Fibroblast of skin of right biceps (primary cell): ENCODE data around the gene FGL2.
"Not testable (repeated sequence)": the region's sequence is repeated elsewhere in the genome, so short reads cannot be mapped to it uniquely, and the experiment has no call there.

ENCODE experiments used
- DNase-seq: peaks from one replicate; pipeline ENCODE4 v3.0.0-alpha.2; 2013

FGL2 gene

DNA sequence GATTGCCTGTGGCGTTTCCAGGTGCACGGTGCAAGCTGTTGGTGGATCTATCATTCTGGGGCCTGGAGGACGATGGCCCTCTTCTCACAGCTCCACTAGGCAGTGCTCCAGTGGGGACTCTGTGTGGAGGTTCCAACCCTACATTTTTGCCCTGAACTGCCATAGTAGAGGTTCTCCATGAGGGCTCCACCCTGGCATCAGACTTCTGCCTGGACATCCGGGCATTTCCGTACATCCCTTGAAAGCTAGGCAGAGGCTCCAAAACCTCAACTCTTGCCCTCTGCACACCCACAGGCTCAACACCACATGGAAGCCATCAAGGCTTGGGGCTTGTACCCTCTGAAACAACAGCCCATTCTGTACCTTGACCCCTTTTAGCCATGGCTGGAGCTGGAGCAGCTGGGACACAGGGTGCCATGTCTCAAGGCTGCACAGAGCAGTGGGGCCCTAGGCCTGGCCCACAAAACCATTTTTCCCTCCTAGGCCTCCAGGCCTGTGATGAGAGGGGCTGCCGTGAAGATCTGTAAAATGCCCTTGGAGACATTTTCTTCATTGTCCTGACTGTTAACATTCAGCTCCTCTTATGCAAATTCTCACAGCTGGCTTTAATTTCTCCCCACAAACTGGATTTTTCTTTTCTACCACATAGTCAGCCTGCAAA, 10.0 kb upstream of the FGL2 start:
- no peak for DNase-seq

DNA sequence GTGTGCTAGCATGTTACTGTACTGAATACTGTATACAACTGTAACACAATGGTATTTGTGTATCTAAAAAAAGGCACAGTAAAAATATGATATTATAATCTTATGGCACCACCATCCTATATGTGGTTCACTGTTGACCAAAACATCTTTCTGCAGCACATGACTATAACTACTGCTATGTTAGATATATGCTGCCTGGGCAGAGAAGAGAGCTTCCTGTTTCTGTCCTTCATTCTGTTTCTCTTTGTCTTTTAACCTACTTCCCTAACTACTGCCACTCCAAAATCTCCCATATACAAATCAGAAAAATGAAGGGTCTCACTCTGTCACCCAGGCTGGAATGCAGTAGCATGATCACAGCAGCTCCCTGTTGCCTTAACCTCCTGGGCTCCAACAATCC, 8.8 kb upstream of the FGL2 start:
- DNase-seq: no peak

DNA sequence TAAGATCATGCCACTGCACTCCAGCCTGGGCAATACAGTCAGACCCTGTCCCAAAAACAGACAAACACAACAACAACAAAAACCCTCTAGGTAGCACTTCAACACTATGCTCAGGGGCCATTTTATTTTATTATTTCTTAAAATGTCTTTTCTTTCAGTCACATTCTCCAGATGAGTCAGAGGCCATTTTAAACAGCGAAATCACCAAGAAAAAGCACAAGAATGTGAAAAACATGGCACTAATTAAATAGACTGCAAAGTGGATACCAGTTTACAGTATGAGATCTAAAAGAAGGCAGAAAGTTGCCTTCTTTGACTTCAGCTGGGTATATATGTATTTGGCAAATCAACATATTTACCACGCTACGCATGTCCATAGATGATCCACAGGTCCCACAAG, 6.1 kb upstream of the FGL2 start:
- DNase-seq: peak; percentile 49

DNA sequence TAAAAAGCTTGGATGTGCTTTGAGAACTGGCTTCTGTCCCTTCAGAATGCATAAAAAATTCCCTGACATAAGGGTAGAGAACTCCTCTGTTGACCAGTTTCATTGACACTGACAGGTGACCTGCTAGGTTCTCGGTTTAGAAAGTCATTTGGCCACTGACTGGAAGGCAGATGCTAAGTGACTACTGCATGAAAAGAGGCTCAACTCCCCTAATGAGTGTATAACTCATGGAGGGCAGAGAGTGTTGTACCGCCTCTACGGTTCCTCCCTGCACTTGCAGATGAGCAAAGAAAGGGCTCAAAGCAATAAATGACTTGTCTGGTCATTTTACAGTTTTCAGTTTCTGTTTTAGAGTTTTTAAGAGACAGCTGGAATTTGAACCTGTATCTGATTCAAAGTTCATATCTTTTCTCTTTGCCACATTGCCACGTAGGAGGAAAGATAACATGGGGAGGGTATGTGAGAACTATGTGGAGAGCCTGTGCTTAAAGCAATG, 2.9 kb upstream of the FGL2 start:
- DNase-seq: no peak

DNA sequence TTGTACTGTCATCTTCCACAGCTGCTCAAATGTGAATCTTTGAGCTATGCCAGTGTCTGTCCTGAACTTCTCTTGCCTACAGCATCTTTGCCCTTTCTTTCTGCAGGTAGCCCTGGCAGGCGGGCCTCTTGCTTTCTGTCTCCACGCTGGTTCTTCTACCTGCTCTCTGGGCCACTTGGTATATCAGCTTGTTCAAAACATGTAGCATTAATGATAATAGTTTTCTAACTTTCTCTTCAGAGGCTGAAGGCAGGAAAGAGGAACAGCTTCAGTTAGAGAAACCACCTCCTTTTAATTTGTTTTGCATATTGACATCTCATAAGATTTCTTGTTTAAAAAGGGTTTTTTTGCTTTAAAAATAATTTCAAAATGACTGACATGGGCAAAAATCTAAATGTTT, 923 bp upstream of the FGL2 start:
- no peak for DNase-seq

DNA sequence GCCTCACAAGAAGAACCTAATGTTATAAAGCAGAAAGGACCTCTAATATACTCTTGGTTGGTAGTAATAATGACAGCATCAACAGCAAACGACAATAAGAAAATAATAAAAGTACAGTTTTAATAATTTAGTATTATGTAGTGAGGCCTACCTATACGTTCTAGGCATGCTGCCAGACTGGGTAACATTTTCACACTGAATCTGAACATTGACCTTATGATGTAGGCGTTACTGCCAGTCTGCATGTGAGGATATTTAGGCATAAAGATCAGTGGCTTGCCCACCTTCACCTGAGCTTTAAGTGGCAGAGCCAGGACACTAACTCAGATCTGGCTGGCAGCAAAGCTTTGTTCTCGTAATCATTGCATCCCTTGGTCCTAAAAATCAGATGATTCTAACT, 2.5 kb downstream of the FGL2 start:
- DNase-seq: no peak

DNA sequence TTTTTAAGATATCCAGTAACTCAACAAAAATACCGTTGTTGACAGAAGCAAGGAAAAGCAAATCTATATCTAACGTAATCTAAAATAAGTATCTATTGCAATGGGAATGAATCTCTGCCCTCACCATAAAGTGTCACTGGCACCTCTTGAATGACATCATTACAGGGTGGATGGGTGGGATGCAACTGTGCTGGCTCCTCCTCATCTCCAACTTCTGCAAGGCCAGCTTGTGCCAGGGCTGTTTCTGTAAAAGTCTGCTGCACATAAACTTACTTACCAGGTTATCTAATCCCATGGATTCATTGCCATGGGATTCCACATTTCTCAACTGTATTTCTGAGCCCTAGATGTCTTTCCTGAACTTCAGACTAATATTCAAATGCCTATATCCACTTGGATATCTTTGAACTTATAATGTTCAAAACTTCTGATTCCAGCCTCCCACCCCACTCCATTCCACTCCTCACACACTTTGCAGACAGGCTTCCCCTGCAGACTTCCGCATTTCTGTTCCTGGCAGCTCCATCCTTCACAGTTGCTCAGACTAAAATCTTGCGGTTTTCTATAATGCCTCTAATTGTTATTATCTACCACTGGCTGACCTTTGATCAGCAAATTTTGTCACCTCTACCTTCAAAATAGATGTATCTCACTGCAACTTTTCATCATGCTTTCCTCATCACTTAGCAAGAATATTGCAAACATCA, 10.7 kb downstream of the FGL2 start:
- DNase-seq: no peak

DNA sequence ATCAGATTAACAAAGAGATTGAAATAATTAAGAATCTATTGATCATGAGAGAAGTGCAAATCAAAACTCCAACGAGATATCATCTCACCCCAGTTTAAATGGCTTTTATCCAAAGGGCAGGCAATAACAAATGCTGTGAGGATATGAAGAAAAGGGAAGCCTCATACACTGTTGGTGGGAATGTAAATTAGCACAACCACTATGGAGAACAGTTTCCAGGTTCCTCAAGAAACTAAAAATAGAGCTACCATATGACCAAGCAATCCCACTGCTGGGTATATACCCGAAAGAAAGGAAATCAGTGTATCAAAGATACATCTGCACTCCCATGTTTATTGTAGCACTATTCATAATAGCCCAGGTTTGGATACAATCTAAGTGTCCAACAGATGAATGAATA, 13.8 kb downstream of the FGL2 start:
- no peak for DNase-seq

DNA sequence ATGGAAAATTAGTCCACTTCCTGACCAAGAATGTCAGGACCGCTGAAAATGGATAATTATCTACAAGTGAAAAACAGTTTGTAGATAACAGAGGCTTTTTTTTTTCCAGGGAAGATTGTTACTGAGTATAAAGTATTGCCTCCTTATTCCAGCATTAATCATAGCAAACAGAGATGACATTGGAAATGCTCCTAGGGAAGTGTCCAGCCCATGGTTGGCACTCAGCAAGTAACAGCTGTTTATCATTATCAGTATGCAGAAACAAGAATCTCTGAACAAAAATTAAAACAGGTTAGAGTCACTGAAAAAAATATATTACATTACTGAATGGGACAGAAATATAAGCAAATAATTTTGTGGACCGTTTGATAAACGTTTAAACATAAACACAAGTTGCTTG, 14.6 kb downstream of the FGL2 start:
- no peak for DNase-seq

DNA sequence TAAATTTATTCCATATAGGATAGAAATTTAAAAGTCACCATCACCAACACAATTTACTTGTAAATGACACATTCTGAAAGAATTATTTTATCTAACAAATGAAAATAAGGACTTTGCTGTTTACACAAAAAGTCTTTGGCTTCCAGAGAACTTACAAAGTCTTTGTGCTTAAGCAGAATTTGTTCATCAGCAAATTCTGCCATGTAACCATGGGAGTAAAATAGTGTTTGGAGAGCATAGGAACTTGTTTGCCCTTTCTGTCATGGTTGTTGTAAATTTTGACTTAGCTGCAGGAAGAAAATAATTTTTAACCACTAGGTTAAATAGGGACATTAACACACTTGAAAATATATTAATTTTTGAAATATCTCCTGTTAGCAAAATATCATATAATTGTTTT, 15.2 kb downstream of the FGL2 start:
- no peak for DNase-seq

DNA sequence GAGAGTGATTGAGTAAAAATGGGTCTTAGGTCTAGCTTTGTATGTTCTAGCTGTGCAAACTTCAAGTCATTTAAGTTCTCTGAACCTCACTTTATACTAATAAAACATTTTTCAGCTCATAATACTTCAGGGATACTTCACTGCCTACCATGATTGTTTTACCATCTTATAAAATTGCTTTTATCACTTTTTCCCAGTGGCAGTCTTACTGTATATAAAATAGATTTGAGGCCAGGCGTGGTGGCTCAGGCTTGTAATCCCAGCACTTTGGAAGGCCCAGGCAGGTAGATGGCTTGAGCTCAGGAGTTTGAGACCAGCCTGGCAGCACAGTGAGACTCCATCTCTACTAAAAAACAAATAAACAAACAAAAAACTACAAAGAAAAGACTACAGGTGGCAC, 17.4 kb downstream of the FGL2 start:
- DNase-seq: no peak

DNA sequence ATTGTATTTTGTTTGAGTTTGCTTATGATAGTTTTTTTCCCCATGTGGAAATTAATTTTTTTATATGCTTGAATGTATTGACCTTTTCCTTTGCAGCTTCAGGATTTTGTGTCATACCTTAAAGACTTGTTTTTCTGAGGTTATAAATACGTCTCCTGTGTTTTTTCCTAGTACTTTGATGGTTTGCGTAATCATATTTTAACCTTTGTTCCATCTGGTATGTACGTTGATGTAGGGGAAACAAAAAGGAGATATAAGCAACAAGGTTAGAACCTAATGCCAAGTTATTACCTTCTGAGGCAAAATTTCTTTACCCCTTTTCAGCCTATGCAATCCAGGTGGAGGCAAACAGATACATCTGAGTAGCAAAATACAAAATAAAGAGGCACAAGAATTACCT, 17.9 kb downstream of the FGL2 start:
- DNase-seq: no peak

DNA sequence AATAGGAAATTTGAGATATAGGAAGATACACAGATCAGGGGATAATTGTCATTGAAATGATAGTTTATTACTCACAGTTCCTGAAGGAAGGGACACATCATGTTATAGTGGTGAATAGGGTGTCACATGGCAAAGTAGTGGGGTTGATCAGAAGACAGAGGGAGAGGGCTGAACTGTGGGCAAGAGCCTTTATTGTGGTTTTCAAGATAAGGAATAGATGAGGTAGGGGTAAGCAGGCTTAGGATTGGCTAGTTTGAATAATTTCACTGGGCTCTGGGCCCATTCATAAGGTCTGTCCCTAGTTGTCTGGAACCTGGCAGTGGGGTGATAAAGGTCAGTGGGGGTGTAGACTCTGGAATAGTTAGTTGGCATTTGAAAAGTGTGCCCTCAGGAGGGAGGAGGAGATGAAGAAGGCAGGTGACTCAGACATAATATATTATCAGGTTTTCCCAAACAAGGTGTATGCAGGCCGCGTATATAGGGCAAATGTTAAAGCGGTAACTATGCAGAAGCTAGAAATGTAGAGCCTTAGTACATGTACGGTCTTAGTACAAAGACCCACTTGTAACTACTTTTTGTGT, 18.5 kb downstream of the FGL2 start:
- no peak for DNase-seq

DNA sequence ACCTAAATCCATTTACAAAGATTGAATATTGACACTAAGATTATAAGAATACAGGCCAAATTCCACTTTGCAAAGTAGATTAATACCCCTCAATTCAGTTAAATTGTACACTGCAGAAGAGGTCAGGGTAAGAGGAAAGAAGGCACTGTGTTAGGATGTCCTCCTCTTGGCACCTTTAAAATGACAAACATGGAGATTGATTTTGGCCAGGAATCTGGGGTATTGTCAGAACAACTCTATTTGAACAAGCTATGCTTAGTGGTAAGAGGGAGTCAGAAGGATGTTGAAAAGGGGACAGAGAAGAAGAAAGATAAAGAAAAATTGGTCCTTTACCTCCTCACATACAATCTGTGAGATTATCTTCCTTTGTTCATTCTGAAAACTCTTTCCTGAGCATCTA, 21.6 kb downstream of the FGL2 start:
- DNase-seq: not testable (repeated sequence)

DNA sequence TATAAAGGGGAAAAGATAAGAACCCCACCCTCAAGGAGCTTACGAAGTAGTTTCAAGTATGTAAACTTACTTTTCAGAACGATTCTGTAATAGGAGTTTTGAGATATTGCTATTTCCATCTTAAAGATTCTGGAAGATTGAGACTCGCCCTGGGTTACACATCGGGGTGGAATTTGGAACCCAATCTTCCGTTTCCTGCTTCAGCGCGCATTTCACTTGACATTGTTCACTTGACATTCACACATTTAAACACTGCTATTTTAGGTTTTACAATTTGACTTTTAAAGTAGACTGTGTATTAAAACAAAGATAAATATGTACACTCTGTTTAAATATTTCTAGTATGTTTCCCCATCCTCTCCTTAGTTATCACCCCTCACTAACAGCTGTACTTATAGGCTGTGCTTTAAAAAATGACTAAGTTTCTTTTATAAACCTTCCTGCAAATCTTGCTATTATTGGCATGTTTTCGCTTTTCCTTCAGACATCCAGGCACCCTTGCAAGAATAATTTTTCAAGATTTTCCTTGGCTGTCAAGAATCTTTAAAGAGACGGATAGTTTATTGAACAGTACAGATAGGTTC, 22.2 kb downstream of the FGL2 start:
- not testable (repeated sequence) for DNase-seq

DNA sequence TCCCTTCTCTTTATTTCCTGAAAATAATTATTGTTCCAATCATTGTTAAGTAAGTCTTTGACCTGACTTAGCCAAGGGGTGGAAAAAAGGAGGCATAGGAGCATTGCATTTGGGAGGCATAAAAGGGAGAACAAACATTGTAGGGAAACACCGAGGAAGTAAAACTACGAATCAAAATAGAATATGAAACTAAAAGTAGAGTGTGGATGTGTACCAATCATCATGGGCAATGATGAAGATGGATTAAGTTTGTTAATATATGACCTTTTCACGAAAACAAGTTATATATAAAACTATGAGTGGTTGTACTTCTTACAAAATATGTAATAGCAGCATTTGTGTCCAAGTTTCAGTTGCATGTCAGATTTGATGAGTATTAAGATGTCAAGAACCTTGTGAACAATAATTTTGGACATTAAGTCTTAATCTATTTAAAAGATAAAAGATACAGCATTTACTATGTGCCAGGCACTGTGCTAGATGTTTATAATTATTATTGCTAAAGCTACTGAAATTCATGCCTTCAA, 24.3 kb downstream of the FGL2 start:
- not testable (repeated sequence) for DNase-seq

DNA sequence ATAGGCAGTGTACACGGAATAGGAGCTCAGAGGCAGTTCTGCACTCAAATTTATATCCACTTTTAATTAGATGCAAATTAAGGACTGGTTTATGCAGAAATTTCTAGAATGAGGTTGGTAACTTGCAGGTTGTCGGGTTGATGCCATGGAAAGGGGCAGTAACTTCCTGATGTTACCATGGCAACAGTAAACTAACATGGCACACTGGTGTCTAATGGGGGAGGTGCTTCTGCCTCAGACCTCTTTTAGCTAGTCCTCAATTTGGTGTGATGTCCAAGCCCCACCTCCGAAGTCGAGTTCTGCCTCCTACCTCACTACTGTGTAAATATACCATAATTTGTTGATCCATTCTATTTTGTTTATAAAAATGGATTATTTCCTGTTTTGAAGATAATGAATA, 25.2 kb downstream of the FGL2 start:
- DNase-seq: not testable (repeated sequence)

DNA sequence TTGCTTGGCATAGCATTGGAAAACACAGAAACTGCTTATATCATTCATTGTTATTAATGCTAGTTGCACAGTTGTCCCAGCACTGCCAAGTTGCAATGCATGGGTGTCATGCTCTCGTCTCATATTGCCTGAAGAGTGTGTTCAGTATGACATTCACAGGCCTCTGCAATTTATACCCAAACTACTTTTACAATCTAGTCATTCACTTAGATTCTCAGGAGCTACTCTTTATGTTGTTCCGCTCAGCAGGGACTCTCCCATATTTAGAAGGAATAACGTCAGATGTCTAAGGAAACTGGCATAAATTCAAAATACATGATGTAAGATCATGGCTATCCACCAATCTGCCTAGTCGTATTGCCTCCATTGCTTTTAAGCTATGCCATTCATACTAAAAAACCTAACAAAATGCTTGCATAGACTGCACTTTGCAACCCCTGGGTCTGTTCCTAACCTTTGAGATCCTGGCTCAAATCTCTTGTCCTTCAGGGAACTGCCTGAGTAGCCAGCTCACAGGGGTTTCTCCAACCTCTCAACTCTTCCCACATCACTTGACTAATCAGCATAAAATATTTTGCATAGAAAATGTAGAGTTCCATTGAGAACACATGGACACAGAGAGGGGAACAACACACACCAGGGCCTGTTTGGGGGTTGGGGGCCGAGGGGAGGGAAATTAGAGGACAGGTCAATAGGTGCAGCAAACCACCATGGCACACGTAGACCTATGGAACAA, 27.0 kb downstream of the FGL2 start:
- DNase-seq: not testable (repeated sequence)

DNA sequence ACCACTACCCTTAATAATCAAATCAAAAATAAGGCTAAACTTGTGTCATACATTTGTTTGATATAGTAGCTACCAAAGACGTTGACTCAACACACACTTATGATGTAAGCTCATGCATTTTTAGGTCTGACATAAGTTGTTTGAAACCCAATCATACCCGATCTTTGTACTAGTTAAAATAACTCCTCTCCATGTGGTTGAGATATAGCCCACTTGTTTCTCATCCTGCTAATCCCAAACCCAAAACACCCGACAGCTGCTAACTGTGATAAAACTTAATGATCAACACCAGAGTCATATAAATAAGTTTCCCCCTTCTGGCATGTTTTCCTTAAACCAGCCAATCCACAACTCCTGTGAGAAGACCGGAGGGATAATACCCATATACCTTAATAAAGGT, 28.5 kb downstream of the FGL2 start:
- not testable (repeated sequence) for DNase-seq

DNA sequence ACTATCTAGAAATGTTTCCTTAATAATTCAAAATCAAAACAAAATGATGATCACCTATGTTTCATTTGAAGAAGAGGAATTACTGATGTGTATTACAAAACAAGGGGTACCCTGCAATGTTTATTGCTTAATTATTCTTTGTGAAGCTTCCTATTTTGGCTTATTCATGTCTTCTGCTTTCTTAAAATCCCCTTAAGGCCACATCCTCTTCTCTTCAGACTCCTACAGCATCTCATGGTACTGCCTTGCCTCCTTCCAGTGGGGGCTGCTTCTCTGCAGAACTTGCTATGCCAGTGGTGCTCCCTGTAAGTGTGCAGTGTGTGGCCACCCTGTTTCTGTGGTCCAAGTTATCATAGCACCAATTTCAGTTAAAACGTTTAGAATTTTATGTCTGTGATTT, 42.2 kb downstream of the FGL2 start:
- DNase-seq: no peak

DNA sequence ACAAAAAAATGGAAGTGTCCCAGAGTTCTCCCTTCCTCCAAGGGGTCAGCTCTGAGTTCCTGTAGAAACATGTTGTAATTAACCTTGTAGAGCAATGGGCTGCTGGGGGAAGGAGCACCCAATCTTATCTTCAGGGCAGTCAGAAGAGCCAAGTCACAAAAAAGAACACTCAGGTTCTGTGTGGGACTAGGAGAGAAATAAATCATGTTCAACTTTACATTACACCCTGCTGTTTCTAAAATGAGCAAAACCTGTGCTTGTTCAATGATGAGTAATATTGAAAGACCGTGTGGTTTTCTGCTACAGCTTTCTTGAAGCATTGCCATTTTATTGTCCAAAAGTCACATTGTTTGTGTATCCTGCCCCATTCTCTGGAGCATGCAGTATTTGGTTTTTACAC, 42.6 kb downstream of the FGL2 start:
- not testable (repeated sequence) for DNase-seq

DNA sequence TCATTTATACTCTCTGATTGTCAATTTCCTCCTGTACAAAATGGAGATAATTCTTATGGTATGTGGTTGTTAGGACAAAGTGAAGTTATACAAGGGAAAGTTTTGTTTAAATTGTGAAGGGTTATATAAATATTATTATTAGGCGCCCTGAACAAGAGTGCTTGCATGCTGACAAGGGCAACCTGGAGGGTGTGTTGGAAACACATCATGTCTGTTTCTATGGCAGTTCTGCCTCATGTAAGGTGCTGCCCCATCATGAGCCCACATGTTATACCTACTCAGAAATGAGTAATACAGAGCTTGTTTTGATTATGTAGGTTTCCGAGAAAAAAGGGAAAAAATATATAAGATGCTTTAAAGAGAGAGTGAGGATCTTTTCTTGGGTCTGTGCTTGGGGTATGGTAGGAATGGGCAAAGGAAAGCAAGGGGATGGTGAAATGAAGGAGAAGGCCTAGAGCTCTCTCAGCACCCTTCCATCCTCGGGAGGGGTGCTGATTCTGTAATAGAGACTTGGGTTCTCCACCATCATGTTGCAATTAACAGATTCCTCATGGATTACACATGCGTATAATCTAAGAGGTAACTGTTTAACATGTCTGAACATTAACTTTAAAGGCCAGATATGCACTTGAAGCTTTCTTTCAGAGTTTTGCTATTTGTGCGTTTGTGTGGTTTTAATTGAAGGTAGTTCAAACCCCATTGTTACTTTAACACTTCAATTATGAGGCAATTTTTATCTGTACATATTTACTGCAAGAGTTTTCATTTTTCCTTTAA, 43.8 kb downstream of the FGL2 start:
- peak; percentile 14 for DNase-seq
